HepG2 (cell line): ENCODE data around the gene NRL. TPM values are rescaled to one million over a fixed set of nuclear protein-coding genes. Genes with fewer than 3 reads are reported as not detected.
A peak's percentile ranks its signal among the peaks of the same experiment; 100 is the strongest.

ENCODE experiments used
- HCFC1 ChIP-seq: fragments of 150-350 bp; IDR thresholded peaks from 2 replicates; pipeline ENCODE4 v1.6.1; 2014; ENCODE audit warnings: low read depth, low read length
- MEIS1 ChIP-seq: sonication (generic); formaldehyde crosslinking; IDR thresholded peaks from 2 replicates; pipeline ENCODE4 v1.9.0; 2021; ENCODE audit warnings: mild to moderate bottlenecking, missing genetic modification reagents, moderate library complexity, borderline replicate concordance
- MEIS2 ChIP-seq: sonication (generic); formaldehyde crosslinking; IDR thresholded peaks from 2 replicates; pipeline ENCODE4 v1.9.0; 2021; ENCODE audit warnings: mild to moderate bottlenecking, missing genetic modification reagents
- MIXL1 ChIP-seq: IDR thresholded peaks from 2 replicates; pipeline ENCODE4 v1.6.1; 2016
- PAX8 ChIP-seq: sonication (generic); formaldehyde crosslinking; IDR thresholded peaks from 2 replicates; pipeline ENCODE4 v1.8.0; 2022; ENCODE audit warnings: mild to moderate bottlenecking, missing genetic modification reagents, borderline replicate concordance
- RBM22 ChIP-seq: fragments of 200-400 bp; formaldehyde crosslinking; optimal IDR thresholded peaks from 2 replicates; pipeline ENCODE3; 2017; ENCODE audit warnings: mild to moderate bottlenecking, low read length, moderate library complexity
- ZNF343 ChIP-seq: sonication (generic); formaldehyde crosslinking; IDR thresholded peaks from 2 replicates; pipeline ENCODE4 v1.4.0; 2020; ENCODE audit warnings: mild to moderate bottlenecking, missing genetic modification reagents
- polyA plus RNA-seq, 8 experiments: library from polyadenylated mRNA; depleted of rRNA in 3 of 8; stranded (reverse) in 7 of 8; unstranded in 1 of 8; fragments of >200 nt; fragmentation: Illumina TruSeq in 4 of 8; extraction: Trizol in 4 of 8; gene quantifications; 2 replicates each; pipeline versions ENCODE4 v1.2.1 to v1.2.3, GENCODE V29; 2011 to 2016; ENCODE audit warnings: low read depth in 4 of 8, missing spikeins in 1 of 8, mixed read lengths in 1 of 8; ENCODE audit not compliant: insufficient read depth in 1 of 8
- total RNA-seq, 5 experiments: library from RNA; depleted of rRNA; stranded (reverse); fragments of >200 nt; fragmentation: Illumina TruSeq; extraction: Trizol; gene quantifications; 2 replicates each; pipeline ENCODE4 v1.2.3, GENCODE V29; 2016; ENCODE audit warnings: low read depth in 1 of 5
- TF ChIP-seq, protein P1 (sequence below): sonication (generic); formaldehyde crosslinking; IDR thresholded peaks from one replicate; pipeline ENCODE4 v1.5.1; 2020; ENCODE audit warnings: mild to moderate bottlenecking, missing genetic modification reagents; ENCODE audit errors: not compliant biosample characterization
- TF ChIP-seq, protein P2 (sequence below): sonication (generic); formaldehyde crosslinking; IDR thresholded peaks from 2 replicates; pipeline ENCODE4 v1.4.0; 2020; ENCODE audit warnings: missing genetic modification reagents
- TF ChIP-seq, protein P3 (sequence below): sonication (generic); formaldehyde crosslinking; IDR thresholded peaks from 2 replicates; pipeline ENCODE4 v1.4.0; 2020; ENCODE audit warnings: mild to moderate bottlenecking, missing genetic modification reagents, borderline replicate concordance
- TF ChIP-seq, protein P4 (sequence below): sonication (generic); formaldehyde crosslinking; IDR thresholded peaks from 2 replicates; pipeline ENCODE4 v1.4.0; 2020; ENCODE audit warnings: missing genetic modification reagents, borderline replicate concordance

Gene NRL
- total and polyA plus RNA-seq, 2 of the 13 experiments (the other 11 are each of a cell fraction or from before 2014, with no cell fraction given) = 2.5 to 4.7 TPM

DNA sequence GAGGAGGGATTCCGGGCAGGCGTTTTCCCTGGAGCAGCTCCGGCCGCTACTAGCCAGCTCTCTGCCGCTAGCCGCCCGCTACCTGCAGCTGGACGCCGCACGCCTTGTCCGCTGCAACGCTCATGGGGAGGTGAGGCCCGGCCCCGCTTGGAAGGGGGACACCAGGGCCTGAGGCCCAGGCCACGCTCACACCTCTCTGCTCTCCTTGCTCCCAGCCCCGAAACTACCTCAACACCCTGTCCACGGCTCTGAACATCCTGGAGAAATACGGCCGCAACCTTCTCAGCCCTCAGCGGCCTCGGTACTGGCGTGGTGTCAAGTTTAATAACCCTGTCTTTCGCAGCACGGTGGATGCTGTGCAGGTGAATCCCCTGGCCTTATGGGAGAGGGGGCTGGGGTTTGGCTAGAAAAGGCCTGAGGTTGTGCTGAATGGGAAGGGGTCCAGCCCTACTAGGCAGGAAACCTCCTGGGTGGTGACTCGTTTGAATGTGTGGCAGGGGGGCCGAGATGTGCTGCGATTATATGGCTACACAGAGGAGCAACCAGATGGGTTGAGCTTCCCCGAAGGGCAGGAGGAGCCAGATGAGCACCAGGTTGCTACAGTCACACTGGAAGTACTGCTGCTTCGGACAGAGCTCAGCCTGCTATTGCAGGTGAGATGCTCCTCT, 33.1 kb upstream of the NRL start (continued):
- TF ChIP-seq, protein P1, sequence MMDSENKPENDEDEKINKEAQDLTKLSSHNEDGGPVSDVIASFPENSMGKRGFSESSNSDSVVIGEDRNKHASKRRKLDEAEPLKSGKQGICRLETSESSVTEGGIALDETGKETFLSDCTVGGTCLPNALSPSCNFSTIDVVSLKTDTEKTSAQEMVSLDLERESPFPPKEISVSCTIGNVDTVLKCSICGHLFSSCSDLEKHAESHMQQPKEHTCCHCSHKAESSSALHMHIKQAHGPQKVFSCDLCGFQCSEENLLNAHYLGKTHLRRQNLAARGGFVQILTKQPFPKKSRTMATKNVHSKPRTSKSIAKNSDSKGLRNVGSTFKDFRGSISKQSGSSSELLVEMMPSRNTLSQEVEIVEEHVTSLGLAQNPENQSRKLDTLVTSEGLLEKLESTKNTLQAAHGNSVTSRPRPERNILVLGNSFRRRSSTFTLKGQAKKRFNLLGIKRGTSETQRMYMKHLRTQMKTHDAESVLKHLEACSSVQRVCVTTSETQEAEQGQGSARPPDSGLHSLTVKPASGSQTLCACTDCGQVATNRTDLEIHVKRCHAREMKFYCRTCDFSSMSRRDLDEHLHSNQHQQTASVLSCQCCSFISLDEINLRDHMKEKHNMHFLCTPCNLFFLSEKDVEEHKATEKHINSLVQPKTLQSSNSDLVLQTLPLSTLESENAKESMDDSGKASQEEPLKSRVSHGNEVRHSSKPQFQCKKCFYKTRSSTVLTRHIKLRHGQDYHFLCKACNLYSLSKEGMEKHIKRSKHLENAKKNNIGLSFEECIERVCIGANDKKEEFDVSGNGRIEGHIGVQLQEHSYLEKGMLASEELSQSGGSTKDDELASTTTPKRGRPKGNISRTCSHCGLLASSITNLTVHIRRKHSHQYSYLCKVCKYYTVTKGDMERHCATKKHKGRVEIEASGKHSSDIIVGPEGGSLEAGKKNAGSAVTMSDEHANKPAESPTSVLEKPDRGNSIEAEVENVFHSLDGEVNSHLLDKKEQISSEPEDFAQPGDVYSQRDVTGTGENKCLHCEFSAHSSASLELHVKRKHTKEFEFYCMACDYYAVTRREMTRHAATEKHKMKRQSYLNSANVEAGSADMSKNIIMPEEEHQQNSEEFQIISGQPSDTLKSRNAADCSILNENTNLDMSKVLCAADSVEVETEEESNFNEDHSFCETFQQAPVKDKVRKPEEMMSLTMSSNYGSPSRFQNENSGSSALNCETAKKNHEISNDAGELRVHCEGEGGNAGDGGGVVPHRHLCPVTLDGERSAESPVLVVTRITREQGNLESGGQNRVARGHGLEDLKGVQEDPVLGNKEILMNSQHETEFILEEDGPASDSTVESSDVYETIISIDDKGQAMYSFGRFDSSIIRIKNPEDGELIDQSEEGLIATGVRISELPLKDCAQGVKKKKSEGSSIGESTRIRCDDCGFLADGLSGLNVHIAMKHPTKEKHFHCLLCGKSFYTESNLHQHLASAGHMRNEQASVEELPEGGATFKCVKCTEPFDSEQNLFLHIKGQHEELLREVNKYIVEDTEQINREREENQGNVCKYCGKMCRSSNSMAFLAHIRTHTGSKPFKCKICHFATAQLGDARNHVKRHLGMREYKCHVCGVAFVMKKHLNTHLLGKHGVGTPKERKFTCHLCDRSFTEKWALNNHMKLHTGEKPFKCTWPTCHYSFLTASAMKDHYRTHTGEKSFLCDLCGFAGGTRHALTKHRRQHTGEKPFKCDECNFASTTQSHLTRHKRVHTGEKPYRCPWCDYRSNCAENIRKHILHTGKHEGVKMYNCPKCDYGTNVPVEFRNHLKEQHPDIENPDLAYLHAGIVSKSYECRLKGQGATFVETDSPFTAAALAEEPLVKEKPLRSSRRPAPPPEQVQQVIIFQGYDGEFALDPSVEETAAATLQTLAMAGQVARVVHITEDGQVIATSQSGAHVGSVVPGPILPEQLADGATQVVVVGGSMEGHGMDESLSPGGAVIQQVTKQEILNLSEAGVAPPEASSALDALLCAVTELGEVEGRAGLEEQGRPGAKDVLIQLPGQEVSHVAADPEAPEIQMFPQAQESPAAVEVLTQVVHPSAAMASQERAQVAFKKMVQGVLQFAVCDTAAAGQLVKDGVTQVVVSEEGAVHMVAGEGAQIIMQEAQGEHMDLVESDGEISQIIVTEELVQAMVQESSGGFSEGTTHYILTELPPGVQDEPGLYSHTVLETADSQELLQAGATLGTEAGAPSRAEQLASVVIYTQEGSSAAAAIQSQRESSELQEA (CRISPR knock-in tag) = peak; percentile 93
- TF ChIP-seq MEIS1 (0 out of 2 replicates have a peak, but pooled peaks have one; percentile 36), PAX8 (CRISPR knock-in tag) (peak; percentile 46; the same call in 1 of the 2 replicates), HCFC1 (0 out of 2 replicates have a peak, but pooled peaks have one; percentile 1), MEIS2 (no peak), RBM22 (no peak), ZNF343 (CRISPR knock-in tag) (0 out of 2 replicates have a peak, but pooled peaks have one; percentile 60), MIXL1 (CRISPR knock-in tag) (no peak)
- TF ChIP-seq, protein P2, sequence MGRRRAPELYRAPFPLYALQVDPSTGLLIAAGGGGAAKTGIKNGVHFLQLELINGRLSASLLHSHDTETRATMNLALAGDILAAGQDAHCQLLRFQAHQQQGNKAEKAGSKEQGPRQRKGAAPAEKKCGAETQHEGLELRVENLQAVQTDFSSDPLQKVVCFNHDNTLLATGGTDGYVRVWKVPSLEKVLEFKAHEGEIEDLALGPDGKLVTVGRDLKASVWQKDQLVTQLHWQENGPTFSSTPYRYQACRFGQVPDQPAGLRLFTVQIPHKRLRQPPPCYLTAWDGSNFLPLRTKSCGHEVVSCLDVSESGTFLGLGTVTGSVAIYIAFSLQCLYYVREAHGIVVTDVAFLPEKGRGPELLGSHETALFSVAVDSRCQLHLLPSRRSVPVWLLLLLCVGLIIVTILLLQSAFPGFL (CRISPR knock-in tag) = no peak
- TF ChIP-seq, protein P3, sequence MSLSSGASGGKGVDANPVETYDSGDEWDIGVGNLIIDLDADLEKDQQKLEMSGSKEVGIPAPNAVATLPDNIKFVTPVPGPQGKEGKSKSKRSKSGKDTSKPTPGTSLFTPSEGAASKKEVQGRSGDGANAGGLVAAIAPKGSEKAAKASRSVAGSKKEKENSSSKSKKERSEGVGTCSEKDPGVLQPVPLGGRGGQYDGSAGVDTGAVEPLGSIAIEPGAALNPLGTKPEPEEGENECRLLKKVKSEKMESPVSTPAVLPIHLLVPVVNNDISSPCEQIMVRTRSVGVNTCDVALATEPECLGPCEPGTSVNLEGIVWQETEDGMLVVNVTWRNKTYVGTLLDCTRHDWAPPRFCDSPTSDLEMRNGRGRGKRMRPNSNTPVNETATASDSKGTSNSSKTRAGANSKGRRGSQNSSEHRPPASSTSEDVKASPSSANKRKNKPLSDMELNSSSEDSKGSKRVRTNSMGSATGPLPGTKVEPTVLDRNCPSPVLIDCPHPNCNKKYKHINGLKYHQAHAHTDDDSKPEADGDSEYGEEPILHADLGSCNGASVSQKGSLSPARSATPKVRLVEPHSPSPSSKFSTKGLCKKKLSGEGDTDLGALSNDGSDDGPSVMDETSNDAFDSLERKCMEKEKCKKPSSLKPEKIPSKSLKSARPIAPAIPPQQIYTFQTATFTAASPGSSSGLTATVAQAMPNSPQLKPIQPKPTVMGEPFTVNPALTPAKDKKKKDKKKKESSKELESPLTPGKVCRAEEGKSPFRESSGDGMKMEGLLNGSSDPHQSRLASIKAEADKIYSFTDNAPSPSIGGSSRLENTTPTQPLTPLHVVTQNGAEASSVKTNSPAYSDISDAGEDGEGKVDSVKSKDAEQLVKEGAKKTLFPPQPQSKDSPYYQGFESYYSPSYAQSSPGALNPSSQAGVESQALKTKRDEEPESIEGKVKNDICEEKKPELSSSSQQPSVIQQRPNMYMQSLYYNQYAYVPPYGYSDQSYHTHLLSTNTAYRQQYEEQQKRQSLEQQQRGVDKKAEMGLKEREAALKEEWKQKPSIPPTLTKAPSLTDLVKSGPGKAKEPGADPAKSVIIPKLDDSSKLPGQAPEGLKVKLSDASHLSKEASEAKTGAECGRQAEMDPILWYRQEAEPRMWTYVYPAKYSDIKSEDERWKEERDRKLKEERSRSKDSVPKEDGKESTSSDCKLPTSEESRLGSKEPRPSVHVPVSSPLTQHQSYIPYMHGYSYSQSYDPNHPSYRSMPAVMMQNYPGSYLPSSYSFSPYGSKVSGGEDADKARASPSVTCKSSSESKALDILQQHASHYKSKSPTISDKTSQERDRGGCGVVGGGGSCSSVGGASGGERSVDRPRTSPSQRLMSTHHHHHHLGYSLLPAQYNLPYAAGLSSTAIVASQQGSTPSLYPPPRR (CRISPR knock-in tag) = peak; percentile 61
- TF ChIP-seq, protein P4, sequence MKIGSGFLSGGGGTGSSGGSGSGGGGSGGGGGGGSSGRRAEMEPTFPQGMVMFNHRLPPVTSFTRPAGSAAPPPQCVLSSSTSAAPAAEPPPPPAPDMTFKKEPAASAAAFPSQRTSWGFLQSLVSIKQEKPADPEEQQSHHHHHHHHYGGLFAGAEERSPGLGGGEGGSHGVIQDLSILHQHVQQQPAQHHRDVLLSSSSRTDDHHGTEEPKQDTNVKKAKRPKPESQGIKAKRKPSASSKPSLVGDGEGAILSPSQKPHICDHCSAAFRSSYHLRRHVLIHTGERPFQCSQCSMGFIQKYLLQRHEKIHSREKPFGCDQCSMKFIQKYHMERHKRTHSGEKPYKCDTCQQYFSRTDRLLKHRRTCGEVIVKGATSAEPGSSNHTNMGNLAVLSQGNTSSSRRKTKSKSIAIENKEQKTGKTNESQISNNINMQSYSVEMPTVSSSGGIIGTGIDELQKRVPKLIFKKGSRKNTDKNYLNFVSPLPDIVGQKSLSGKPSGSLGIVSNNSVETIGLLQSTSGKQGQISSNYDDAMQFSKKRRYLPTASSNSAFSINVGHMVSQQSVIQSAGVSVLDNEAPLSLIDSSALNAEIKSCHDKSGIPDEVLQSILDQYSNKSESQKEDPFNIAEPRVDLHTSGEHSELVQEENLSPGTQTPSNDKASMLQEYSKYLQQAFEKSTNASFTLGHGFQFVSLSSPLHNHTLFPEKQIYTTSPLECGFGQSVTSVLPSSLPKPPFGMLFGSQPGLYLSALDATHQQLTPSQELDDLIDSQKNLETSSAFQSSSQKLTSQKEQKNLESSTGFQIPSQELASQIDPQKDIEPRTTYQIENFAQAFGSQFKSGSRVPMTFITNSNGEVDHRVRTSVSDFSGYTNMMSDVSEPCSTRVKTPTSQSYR (CRISPR knock-in tag) = 0 out of 2 replicates have a peak, but pooled peaks have one; percentile 26
